Stimulated activated CD4-positive, alpha-beta T cell treated with anti-CD3 and anti-CD28 coated beads, Interleukin-1b, Interleukin-23, amount 100 ng/mL, for 24 hours (primary cell): Measurements from ENCODE around the gene HGS.

Experiments used
- DNase-seq, 4 experiments: peaks; one replicate each; pipeline ENCODE4 v3.0.0-alpha.2; 2020; ENCODE audit warnings: low read depth in 4 of 4, low spot score in 1 of 4

The HGS gene

DNA sequence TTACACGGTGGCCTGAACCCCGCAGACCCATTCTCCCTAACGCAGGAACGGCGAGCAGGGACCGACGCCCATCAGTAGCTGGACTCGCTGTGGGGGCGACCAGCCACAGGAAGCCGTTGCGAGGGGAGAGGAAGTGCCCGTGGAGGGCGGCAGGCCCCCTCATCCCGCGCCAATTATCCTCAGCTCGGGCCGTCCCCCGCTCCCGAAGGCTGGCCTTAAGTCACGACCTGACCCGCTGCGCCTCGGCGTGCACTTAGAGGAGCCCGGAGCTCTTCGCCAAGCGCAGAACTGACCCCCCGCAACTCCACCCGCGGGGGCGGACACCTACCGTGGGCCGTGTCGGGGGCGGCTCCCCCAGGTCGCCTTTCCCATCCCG is 615 bp upstream of the HGS start:
- DNase-seq, result no peak

- no peak for DNase-seq
Measured at GRCh38 chr17:81684442-81684911, 666 bp downstream of the HGS start.

DNA sequence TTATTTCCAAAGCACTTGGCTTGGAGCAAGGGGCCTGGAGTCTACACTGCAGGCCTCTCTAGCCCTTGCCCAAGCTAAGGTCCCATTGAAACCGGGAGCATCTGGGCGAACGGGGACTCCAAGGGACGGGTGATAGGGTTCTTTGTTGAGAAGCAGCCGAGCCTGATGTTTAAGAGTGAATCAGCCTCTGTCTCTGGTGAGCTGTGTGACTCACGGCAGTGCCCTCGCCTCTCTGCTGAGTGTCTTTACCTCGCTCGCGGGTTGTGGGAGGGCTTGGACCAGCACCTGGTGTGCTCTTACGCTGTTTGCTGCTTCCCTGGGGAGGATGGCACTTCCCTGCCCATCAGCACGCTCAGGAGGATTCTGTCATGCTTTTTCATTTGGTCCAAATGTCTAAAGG is 1.3 kb downstream of the HGS start:
- peak in 1 of 4 experiments; percentile 46 for DNase-seq

DNA sequence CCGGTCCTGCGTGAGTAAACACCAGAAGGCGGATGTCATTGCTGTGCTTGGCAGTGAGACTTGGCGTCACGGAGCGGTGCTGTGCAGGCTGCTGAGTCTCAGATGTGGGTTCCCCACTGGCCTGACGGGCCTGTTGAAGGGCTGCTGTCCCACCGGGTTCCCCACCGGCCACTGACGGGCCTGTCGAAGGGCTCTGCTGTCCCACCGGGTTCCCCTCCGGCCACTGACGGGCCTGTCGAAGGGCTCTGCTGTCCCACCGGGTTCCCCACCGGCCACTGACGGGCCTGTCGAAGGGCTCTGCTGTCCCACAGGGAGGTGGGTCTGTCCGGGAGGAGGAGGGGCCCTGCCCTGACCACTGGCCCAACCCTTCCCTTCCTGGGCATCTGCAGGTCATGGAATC is 2.8 kb downstream of the HGS start:
- no peak for DNase-seq

- DNase-seq, result no peak
Measured at GRCh38 chr17:81687770-81688541, 4.1 kb downstream of the HGS start.

GRCh38 chr17:81688616-81689015 is 4.8 kb downstream of the HGS start:
- DNase-seq, result no peak

DNA sequence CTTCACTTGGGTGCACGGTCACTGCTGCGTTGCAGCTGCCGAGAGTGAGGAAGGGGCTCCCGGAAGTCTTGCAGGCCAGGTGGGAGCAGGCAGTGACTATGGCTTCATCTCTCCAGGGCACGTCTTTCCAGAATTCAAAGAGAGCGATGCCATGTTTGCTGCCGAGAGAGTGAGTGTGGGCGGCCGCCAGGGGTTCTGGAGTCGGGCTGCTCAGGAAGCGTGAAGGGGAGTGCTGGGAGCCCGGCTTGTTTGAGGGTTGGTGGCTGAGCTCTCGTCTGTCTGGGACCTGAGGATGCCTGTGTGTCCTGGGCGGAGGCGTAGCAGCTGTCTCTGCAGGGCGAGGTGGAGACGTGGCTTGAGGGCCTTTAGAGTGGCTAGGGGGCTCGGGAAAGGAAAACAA is 6.3 kb downstream of the HGS start:
- no peak for DNase-seq

- no peak for DNase-seq
Measured at GRCh38 chr17:81690549-81690948, 6.7 kb downstream of the HGS start.

DNA sequence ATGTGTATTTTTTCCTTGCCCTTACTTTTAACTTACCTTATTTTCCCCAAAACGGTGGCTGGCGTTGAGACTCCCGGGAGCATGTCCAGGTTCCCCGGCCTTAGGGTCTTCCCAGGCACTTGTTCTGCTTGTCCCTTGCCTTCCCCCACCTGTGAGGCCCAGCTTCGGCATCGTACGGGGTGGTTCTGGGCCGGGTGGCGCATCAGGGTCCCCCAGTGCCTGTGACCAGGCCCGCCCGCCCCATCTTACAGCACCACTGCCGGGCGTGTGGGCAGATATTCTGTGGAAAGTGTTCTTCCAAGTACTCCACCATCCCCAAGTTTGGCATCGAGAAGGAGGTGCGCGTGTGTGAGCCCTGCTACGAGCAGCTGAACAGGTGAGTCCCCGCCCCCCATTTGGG is 7.4 kb downstream of the HGS start:
- no peak for DNase-seq

DNA sequence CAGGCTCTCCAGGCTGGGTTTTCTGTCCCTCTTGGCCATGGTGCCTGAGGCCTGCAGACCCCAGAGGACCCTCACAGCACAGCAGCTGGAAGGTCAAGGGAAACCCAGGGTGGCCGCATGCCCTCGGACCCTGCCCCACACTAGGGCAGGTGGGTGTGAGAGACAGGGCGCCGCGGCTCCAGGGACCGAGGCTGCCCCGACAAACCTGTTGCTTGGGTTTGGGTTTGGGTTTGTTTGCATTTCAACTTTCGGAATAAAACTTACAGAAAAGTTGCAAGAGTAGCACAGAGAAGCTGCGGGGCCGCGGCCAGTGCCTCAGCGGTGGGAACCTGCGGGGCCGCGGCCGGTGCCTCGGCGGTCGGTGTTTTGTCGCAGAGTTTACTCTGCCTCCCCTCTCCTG is 7.8 kb downstream of the HGS start:
- DNase-seq, result no peak

DNA sequence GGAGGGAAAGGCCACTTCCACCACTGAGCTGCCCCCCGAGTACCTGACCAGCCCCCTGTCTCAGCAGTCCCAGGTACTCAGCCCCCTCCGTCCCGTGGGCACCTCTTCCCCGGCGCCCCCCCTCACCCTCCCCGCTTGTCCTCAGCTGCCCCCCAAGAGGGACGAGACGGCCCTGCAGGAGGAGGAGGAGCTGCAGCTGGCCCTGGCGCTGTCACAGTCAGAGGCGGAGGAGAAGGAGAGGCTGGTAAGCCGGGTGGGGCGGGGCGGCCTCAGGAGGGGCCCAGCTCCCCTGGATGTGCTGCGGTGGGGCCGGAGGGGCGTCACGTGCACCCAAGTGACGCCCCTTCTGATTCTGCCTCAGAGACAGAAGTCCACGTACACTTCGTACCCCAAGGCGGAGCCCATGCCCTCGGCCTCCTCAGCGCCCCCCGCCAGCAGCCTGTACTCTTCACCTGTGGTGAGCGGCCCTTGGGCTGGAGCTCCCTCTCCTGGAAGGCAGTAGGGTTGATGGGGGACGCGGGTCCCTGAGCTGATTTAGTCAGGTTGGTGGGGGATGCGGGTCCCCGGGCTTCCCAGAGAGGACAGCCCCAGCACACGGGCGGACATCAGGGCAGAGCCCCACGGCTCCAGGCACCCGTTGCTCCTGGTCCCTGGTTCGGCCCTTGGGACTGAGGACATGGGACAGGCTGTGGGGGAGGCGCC is 9.8 kb downstream of the HGS start:
- no peak for DNase-seq

DNA sequence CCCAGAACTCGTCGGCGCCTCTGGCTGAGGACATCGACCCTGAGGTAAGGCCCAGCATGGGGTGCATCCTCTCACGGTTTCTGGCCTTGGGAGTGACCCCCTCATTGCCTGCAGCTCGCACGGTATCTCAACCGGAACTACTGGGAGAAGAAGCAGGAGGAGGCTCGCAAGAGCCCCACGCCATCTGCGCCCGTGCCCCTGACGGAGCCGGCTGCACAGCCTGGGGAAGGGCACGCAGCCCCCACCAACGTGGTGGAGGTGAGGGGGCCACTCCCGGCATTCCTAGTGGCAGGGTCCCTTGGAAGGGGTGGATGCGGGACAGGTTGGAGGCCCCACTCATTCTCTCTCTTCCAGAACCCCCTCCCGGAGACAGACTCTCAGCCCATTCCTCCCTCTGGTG is 11.0 kb downstream of the HGS start:
- no peak for DNase-seq

GRCh38 chr17:81695211-81695610 is 11.4 kb downstream of the HGS start:
- no peak for DNase-seq

DNA sequence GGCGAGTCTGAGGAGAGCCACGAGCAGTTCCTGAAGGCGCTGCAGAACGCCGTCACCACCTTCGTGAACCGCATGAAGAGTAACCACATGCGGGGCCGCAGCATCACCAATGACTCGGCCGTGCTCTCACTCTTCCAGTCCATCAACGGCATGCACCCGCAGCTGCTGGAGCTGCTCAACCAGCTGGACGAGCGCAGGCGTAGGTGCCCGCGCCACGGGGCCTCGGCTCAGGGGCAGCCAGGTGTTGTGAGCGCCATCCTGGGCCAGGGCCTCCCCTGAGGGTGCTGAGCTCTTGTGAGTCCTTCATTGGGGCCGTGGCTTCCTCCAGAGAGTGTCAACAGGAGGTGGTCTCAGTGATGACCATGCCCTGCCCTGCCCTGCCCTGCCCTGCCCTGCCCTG is 12.0 kb downstream of the HGS start:
- DNase-seq, result no peak

DNA sequence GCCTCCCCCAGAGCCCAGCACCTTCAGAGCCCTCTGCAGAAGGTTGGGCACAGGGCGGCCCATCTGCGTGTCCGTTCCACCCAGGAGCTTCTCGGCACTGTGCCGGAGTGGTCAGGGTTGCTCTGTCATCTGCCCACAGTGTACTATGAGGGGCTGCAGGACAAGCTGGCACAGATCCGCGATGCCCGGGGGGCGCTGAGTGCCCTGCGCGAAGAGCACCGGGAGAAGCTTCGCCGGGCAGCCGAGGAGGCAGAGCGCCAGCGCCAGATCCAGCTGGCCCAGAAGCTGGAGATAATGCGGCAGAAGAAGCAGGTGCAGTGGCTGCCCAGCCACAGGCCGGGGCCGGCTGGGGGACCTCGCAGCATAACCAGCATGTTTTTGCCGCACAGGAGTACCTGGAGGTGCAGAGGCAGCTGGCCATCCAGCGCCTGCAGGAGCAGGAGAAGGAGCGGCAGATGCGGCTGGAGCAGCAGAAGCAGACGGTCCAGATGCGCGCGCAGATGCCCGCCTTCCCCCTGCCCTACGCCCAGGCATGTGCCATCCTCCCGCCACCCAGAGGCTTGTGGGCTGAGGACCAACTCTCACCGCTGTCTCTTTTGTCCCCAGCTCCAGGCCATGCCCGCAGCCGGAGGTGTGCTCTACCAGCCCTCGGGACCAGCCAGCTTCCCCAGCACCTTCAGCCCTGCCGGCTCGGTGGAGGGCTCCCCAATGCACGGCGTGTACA is 12.6 kb downstream of the HGS start:
- DNase-seq, result no peak

GRCh38 chr17:81697261-81698044 is 13.6 kb downstream of the HGS start:
- no peak for DNase-seq

- no peak for DNase-seq
Measured at GRCh38 chr17:81700353-81701287, 16.8 kb downstream of the HGS start.

- DNase-seq, result no peak
Measured at GRCh38 chr17:81701288-81702071, 17.7 kb downstream of the HGS start.
